ENCODE data around the gene DPPA4.
"Not testable (repeated sequence)": the region's sequence is repeated elsewhere in the genome, so short reads cannot be mapped to it uniquely, and the experiment has no call there.

The DPPA4 gene, protein sequence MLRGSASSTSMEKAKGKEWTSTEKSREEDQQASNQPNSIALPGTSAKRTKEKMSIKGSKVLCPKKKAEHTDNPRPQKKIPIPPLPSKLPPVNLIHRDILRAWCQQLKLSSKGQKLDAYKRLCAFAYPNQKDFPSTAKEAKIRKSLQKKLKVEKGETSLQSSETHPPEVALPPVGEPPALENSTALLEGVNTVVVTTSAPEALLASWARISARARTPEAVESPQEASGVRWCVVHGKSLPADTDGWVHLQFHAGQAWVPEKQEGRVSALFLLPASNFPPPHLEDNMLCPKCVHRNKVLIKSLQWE

DNA sequence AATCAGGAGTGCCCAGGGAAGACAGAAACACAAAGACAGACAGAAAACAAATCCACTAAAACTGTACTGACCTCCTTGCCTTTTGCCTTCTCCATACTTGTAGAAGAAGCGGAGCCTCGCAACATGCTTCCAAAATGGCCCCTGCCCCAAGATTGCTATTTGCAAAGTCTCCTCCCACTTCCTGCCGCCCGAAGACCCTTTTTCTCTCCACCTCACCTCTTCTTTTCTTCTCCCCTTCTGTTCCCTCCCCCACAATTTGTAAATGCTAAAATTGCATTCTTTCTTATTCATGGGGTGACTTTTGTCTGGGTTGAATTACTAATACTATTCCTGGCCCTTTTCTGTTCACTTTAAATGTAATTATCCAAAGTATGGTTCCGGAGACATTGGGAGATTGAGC is at the start of gene DPPA4:
DPPA4 (minus strand) TSS at position 154 of the 400 bp plus-strand sequence; CDS start at position 125, 29 bp downstream.
- no peak for DNase-seq (ENCODE audit: low spot score)

DNA sequence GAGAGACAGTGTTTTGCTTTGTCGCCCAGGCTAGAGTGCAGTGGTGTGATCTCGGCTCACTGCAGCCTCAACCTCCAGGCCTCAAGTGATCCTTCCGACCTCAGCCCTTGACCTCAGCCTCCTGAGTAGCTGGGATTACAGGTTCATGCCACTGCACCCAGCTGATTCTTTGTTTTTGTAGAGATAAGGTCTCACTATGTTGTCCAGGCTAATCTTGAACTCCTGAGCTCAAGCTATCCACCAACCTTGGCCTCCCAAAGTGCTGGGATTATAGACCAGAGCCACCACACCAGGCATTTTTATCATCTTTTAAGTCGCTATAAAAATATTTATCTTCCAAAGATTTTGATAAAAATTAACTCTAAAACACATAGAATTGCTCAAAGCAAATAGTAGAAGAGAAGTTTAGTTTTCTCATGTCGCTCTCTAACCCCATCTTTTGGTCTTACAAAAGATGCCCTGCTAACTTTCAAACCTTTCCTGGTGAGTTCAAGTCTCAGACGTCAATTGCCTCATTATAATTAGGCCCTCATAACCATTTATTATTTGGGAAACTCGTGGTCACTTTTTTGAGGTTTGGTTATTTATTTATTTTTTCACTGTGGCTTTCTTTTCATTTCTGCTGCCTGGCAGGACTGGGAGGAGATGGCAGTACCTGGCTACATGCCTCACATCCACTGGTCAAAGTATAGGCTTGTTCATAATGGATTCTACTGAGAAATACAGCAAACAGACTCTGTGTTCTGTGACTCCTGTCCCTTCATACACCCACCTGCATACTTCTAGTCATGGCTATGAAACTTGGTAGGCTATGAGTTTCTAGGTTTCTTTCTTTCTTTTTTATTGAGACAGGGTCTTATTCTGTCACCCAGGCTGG is 48.3 kb upstream of the DPPA4 start:
- DNase-seq (ENCODE audit: low spot score) = no peak

DNA sequence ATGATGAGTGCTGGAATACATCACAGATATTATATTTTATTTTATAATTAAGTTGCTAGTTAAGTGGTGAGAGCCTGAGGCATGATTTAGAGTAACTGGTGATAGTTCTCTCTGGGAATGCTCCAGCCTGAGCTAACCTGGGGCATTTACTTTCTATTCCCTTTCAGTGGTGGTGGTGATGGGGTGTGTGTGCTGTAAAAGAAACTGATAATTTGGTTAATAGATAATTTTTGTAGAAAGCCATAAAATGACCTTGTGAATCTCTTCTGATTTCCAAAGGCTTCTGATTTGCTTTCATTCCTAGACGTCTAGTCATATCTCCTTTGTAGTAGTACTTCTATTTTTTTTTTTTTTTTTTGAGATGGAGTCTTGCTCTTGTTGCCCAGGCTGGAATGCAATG is 46.8 kb upstream of the DPPA4 start:
- no peak for DNase-seq (ENCODE audit: low spot score)

DNA sequence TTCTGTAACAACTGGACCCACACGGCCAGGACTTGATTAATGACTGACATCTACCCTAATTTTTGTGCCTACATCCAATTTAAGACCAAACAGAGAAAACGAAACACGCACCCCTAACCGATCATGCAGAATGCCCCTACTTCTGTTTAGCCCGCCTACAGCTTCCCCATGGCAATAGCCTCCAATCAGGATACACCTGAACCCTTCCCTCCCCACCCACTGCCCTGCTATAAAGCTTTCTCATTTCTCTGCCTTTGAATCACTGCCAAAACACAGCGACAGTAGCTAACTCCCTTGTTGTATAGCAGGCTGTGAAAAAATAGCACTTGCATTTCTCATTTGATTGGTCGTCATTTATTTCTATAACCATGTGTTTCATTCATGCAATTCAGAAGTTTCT is 45.2 kb upstream of the DPPA4 start:
- DNase-seq (ENCODE audit: low spot score) = no peak

DNA sequence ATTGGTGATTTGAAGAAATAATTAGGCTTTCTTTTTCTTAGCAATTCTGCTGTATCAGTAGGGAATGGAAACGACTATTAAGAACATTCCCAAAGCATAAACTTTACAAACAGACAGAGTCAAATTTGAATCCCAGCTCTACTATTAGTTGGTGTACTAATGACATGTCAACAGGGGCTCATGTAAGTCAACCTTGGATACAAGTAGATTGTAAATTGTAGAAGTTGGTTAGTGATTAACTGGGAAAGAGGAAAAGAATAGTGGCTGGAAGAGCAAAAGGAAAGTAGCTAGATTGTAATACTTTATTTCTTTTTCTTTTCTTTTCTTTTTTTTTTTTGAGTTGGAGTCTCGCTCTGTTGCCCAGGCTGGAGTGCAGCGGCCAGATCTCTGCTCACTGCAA is 38.6 kb upstream of the DPPA4 start:
- DNase-seq (ENCODE audit: low spot score) = no peak

DNA sequence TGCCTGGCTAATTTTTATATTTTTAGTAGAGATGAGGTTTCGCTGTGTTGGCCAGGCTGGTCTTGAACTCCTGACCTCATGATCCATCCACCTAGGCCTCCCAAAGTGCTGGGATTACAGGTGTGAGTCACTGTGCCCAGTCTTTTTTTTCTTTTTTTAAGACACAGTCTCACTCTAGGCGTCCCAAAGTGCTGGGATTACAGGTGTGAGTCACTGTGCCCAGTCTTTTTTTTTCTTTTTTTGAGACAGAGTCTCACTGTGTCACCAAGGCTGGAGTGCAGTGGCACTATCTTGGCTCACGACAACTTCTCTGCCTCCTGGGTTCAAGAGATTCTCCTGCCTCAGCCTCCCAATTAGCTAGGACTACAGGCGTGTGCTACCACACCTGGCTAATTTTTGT is 37.1 kb upstream of the DPPA4 start:
- DNase-seq (ENCODE audit: low spot score) = not testable (repeated sequence)

DNA sequence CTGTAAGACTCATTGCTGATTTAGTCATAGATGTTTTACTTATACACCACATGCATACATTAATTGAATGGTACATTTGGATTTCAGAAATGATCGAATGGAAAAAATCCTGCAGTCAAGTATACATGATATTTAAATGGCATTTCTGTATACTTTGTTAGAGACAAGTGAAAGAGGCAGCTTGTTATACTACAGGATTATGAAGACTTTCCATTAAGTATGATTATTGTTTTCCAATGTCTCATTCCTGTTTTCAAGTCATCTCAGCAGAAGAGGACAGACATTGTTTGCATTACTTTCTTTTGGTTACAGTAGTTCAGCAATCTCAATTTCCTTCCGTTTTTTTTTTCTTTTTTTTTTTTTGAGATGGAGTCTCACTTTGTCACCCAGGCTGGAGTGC is 36.6 kb upstream of the DPPA4 start:
- no peak for DNase-seq (ENCODE audit: low spot score)

DNA sequence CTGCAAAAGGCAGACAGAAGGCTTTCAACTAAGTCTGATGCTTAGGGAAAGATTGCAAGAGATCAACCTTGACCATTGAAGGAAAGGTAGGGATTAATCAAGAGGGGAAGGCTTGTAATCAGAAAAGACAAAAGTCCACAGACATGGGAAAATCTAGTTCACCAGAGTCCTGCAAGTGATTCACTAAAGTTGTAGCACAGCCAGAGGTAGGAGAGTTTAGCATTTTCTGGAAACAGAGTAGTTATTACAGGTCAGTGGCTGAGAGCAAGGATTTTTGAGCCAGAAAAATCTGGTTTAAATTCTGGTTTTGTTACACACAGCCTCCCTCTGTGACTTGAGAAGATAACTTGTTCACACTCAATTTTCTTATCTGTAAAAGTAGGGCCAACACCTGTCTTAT is 35.3 kb upstream of the DPPA4 start:
- no peak for DNase-seq (ENCODE audit: low spot score)

DNA sequence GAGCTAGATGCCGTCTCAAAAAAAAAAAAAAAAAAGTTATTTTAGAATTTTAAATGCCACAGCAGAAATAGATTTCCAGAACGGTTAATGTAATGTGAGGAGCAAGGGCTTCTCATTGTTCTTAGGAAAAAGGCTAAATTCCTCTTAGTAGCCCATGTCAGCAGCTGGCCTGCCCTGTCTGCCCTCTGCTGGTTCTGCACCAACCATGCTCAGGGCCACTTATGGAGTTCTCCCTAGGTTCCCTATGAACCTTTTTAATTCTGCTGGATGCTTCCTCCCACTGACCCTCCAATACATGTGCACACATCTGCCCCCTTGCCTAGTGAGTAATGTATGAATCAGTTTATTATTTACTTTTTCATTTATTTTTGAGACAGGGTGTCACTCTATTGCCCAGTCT is 32.2 kb upstream of the DPPA4 start:
- peak; percentile 27 for DNase-seq (ENCODE audit: low spot score)

DNA sequence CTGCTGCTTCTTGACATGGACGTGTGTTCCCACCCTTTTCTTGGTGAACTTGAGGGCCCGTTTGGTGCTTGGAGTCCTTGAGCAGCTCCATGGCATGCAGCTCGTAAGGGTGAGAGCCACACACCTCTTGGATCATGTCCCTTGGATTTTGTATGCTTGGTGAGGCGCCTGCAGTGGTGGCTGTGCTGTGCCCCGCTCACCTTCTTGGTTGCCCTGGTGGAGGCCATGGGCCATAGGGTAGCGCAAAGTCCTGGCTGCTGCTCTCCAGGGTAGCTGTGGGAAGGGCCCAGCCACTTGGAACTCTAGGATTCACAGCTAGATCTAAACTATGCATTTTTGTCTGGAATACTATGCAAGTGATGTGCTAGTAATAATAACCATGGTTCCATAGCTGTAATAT is 26.7 kb upstream of the DPPA4 start:
- DNase-seq (ENCODE audit: low spot score) = no peak

DNA sequence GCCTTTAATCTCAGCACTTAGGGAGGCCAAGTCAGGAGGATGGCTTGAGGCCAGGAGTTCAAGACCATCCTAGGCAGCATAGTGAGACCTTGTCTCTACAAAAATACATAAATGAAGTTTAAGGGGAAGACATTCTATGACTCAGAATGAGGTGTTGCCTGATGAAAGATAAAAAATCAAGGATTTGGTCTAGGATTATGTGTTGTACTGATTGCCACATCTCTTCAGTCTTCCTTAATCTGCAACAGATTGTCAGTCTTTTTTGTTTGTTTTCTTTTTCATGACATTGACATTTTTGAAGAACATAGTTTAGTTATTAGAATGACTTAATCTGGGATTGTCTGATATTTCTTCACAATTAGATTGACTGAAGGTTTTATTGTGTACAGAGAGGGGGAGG is 26.3 kb upstream of the DPPA4 start:
- no peak for DNase-seq (ENCODE audit: low spot score)

DNA sequence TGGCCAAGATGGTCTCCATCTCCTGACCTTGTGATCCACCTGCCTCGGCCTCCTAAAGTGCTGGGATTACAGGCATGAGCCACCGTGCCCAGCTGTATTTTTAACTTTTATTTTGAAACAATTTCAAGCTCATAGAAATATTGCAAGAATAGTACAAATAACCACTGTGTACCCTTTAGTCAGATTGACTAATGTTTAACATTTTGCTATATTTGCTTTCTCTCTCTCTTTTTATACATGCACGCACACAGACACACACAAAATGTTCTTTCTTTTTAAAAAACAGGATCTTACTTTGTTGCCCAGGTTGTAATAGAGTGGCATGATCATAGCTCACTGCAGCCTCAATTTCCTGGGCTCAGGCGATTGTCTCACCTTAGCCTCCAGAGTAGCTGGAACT is 25.5 kb upstream of the DPPA4 start:
- DNase-seq (ENCODE audit: low spot score) = no peak

DNA sequence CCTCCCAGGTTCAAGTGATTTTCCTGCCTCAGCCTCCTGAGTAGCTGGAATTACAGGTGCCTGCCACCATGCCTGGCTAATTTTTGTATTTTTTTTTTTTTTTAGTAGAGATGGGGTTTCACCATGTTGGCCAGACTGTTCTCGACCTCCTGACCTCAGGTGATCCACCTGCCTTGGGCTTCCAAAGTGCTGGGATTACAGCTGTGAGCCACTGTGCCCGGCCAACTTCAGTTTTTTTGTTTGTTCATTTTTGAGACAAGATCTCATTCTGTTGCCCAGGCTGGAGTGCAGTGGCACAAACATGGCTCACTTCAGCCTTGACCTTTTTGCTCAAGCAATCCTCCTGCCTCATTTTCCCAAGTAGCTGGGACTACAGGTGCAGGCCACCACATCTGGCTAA is 21.5 kb upstream of the DPPA4 start:
- DNase-seq (ENCODE audit: low spot score) = not testable (repeated sequence)

DNA sequence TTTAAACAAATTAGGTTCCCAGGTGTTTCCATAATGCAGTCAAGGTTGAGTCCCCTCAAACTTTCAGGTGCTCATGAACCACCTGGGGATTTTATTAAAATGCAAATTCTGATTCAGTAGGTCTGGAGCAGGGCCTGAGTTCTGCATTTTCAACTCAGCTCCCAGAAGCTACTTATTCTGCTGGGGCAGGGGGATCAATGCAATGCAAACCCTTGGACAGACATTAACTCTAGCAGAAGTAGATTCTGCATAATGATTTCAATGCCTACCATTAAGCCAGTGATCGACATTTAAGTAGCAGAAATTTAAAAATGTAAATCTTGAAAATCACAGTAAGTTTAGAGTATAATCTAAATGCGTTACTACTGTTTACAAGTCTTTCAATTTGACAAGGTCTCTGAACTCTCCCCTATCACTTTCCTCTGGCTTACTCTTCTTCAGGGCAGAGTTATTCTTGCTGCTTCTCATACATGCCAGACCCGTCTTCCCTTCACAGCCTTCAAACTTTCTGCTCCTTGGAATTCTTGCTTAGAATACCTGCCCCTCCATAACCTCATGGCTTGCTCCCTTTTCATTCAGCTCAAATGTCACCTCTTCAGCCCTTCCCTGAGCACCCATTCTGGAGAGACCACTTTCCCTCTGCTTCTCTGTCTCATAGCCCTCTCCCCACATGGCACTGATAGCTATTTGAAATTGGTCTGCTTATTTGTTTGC is 19.3 kb upstream of the DPPA4 start:
- DNase-seq (ENCODE audit: low spot score) = no peak

DNA sequence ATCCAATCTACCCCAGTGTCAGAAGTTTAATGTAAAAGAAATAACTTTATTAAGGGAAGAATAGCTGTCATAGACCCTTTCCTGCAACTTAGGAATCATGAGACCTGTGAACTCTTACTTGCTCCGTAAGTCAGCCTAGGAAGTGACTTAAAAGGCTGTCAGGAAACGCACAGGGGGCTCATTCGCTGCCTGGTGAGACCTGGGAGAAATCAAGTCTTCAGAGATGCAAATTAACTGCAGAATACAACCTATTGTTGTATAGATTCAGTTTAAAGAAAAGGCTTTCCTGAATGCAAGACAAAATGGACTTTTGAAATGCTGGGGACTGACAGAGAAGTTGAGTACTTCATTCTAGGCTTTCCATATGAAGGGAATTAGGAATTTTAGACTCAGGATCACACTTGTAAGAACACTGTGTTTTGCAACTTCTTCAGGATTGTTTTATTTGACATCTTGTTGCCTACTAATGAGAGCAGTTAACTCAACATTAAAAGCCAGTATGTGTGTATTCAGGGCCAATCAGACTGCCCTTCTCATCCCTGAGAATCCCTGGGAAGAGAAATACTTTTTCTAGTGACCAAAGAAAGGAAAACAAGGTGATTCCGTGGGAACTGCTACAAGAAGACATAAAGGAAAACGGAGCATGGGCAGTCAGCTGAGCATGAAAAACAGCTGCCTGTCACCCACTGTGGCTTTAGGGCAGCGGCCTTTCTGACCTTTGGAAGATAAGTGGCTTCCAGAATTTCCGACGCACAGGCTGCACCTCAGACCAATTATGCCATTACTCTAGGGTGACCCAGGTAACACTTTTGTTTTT is 18.5 kb upstream of the DPPA4 start:
- DNase-seq (ENCODE audit: low spot score) = no peak

DNA sequence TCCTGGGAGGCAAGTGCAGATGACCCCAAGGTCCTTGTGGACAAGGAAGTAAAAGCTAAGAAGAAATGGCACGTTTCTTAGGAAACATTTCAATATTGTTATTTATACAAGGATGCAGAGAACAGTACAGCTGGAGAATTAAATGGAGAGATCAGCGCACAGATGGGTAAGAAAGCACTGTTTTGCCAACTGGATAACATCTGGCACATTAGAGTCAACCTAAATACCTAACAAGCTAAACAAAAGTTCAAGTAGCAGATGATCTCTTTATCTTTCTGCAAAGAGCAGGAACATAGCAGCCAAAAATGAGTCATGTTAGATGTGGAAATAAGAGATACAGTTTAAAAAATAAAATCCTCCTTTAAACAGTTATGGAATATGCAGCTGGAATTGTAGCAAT is 15.7 kb upstream of the DPPA4 start:
- DNase-seq (ENCODE audit: low spot score) = no peak

DNA sequence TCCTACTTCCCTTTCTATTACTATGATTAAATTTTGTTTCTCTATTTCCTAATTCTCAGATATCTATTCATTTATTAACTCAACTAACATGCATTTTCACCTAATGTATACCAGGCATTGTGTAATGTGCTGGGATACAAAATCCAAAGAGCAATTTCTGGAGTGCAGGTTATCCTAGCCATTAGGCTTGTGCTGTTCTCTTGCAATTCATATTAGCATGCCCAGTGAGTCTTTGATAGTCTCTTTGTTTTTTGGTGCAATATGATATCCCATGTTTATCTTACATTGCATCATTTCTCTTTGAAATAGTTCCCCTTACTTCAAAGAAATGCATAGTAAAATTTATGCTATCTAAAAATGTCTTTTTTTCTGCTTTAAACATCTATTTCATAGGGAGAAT is 13.9 kb upstream of the DPPA4 start:
- DNase-seq (ENCODE audit: low spot score) = no peak

DNA sequence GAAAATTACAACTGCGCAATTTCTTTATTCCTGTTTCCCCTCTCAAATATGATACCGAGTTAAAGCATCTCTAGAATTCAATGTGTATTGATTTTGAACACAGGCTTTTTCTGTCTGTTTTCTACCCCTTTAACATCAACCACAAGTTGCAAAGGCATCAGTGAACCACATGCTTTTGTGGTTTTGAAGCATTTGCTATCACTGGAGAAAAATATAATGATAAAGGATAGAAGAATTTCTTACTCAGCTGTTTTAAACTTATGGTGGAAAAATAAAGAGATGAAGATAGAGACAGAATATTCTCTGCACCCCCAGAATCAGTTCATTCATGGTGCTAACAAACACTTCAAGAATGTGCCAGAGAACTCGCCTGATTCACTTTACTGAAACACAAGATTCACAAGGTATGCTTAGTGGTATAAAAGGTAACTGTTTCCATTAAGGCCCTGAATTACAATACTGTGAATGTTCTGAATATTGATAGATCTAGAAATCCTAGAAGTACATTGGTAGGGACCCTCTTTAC is 9.5 kb upstream of the DPPA4 start:
- DNase-seq (ENCODE audit: low spot score) = no peak

DNA sequence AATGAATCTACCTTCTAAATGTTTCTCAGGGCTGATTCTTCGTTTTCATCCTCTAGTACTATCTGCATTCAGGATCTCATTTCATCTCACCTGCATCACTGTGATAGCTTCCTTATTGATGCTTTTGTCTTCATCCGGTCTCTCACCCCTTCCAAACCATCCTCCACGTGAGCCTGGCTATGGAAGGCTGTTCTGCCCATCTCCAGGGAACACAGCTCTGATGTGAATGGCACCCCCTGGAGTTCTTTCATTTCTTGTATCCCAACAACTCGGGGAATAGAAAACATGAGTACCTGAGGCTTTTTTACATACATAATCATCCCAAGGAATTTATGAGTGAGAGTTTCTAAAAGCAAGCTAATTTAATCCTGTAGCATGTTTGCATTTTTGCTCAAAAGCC is 8.8 kb upstream of the DPPA4 start:
- DNase-seq (ENCODE audit: low spot score) = no peak

DNA sequence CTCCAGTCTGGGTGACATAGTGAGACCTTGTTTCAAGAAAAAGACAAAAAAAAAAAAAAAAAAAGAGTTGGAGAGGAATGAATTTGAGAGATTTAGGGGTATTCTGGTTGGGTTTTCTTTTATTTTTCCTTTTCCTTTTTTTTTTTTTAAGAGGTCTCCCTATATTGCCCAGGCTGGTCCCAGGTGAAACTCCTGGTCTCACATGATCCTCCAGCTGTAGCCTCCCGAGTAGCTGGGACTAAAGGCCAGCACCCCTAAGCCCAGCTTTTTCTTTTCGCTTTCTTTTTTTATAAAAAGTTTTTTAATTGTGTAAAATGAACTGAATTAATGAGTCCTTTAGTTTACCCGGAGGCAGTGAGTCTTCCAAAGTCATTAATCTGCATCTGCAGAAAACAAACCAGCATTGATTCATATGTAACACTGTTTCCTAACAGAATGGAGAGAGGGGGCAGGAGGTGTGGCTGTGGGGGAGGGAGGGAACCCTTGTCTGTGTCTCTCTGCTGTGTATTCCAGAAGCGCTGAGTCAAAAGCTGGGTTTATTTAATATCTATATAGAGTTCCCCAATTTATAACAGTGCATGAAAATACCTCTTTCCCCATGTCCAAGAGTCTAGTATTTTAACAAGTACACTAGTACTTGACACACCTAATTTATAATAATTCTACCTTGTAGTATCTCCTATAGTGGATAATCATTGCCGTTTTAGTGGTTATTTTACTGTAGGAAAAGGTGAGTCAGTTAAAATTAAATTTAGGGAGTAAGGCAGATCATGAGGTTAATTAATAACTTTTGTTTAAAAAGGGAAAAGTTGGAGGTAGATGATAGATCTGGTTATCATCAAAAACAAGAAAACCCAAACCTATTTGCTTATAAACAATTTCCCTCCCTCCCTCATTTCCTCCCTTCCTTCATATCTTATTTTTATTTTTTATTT is 2.6 kb upstream of the DPPA4 start:
- DNase-seq (ENCODE audit: low spot score) = no peak

DNA sequence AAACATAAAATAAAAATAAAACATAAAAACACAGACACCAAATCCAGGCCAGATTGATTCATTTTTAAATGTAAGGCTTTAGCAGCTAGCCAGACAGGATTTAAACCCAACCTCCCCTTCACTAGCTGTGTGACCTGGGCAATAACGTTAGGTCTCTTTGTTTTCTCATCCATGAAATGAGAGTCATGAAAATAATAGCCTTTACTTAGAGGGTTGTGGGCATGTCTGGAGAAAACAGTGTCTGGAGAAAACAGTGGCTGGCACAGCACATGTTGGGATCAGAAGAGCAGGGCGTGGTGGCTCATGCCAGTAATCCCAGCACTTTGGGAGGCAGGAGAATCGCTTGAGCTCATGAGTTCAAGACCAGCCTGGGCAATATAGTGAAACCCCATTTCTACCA is 1.9 kb upstream of the DPPA4 start:
- no peak for DNase-seq (ENCODE audit: low spot score)
